Spleen (tissue), 7 donors: Measurements from ENCODE around the gene TESMIN.

Source experiments
- POLR2A ChIP-seq, 3 donors: fragments of 450-650 bp; IDR thresholded peaks; one replicate each; pipeline ENCODE4 v1.5.1; 2017; ENCODE audit warnings: antibody characterized with exemption in 3 of 3, mild to moderate bottlenecking in 1 of 3
- POLR2AphosphoS5 ChIP-seq, 3 donors: sonication (generic); formaldehyde crosslinking; IDR thresholded peaks; one replicate each; pipeline ENCODE4 v1.5.1; 2017; ENCODE audit warnings: antibody characterized with exemption in 3 of 3
- TF ChIP-seq, protein P1 (sequence below), 11 experiments: fragments of 200-600 bp in 7 of 11; fragments of 450-650 bp in 4 of 11; sonication (generic) in 4 of 11; IDR thresholded peaks in 8 of 11; conservative IDR thresholded peaks in 3 of 11; 1 replicate in 7 of 11; 2 replicates in 4 of 11; pipeline versions ENCODE4 v1.4.0 to v1.8.0; 2016 to 2021; ENCODE audit warnings: antibody characterized with exemption in 11 of 11, inconsistent platforms in 4 of 11, mild to moderate bottlenecking in 1 of 11
- donor health status: DM: no; HTN: no; CAD: no; lungs with moderate emphysema.
- donor health status: DM: no; HTN: no; CAD: no.
- donor health status: DM: no; HTN: no; CAD: no.

DNA sequence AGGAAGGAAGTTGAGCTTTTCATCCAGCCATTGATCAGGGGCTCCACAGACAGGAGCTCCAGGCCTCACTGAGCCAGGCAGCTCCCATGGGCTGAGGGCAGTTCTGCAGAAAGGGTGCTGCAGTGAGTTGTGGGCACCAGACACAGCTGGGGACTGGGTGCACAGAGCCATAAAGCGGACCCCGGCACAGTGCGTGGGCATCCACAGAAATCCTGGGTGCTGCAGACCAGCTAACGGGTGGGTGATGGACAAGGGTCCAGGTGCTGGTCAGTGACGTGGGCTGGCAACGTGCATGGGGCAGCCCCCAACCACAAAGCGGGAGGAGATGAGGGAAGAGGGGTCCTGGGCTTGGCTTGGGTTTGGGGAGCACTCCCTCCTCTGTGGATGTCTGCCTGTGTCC is 86.4 kb downstream of the TESMIN start:
- TF ChIP-seq, protein P1, sequence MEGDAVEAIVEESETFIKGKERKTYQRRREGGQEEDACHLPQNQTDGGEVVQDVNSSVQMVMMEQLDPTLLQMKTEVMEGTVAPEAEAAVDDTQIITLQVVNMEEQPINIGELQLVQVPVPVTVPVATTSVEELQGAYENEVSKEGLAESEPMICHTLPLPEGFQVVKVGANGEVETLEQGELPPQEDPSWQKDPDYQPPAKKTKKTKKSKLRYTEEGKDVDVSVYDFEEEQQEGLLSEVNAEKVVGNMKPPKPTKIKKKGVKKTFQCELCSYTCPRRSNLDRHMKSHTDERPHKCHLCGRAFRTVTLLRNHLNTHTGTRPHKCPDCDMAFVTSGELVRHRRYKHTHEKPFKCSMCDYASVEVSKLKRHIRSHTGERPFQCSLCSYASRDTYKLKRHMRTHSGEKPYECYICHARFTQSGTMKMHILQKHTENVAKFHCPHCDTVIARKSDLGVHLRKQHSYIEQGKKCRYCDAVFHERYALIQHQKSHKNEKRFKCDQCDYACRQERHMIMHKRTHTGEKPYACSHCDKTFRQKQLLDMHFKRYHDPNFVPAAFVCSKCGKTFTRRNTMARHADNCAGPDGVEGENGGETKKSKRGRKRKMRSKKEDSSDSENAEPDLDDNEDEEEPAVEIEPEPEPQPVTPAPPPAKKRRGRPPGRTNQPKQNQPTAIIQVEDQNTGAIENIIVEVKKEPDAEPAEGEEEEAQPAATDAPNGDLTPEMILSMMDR (IDR thresholded peaks at IDR 0.05 in 8 of 11, conservative IDR thresholded peaks at IDR 0.05 in 3 of 11) = no peak
- TF ChIP-seq POLR2AphosphoS5 (IDR thresholded peaks at IDR 0.05) = no peak
- TF ChIP-seq POLR2A (IDR thresholded peaks at IDR 0.05) = no peak
